H1 (cell line): ENCODE data around the gene AP4B1. TPM values are rescaled to one million over a fixed set of nuclear protein-coding genes. Genes with fewer than 3 reads are reported as not detected.

ENCODE experiments used
- CTCF ChIA-PET: fragments of 300-600 bp; sonication (Branson Sonifier 250); formaldehyde crosslinking; loops from one replicate; lab custom pipeline; 2021; ENCODE audit not compliant: partially characterized antibody; lab: Charles Lee
- POLR2A ChIA-PET: fragments of 300-600 bp; sonication (Branson Sonifier 250); formaldehyde crosslinking; loops from one replicate; lab custom pipeline; 2021; ENCODE audit warnings: inconsistent platforms; ENCODE audit not compliant: partially characterized antibody; lab: Charles Lee
- DNase-seq, 2 experiments: peaks; one replicate each; pipeline versions ENCODE4 v3.0.0 to v3.0.0-alpha.2; 2010 to 2022; ENCODE audit warnings: low spot score in 2 of 2, low read depth in 1 of 2, mixed read lengths in 1 of 2
- FAIRE-seq: peaks from 2 replicates; lab custom pipeline; 2011; peaks lifted over from hg19 to GRCh38; lab: Jason Lieb, UNC
- H2AFZ ChIP-seq: 2 replicates; pipeline ENCODE4 v1.8.1; 2012; ENCODE audit warnings: low read length, inconsistent platforms
- H2AK5ac ChIP-seq: 2 replicates; pipeline ENCODE4 v1.6.1; 2013; ENCODE audit warnings: low read depth, low read length
- H2BK120ac ChIP-seq: replicated peaks from 2 replicates; pipeline ENCODE3; 2013; ENCODE audit warnings: low read depth, low read length, inconsistent platforms
- H2BK12ac ChIP-seq: 2 replicates; pipeline ENCODE4 v1.6.1; 2013; ENCODE audit warnings: low read depth, low read length
- H2BK15ac ChIP-seq: 2 replicates; pipeline ENCODE4 v1.6.1; 2013; ENCODE audit warnings: low read length
- H2BK20ac ChIP-seq: 2 replicates; pipeline ENCODE4 v1.6.1; 2013; ENCODE audit warnings: low read length
- H2BK5ac ChIP-seq: 2 replicates; pipeline ENCODE4 v1.6.1; 2013; ENCODE audit warnings: low read depth, low read length
- H3K14ac ChIP-seq: 2 replicates; pipeline ENCODE4 v1.6.1; 2013; ENCODE audit warnings: inconsistent platforms; ENCODE audit not compliant: insufficient read length
- H3K18ac ChIP-seq: 2 replicates; pipeline ENCODE4 v1.6.1; 2013; ENCODE audit warnings: low read length; ENCODE audit errors: extremely low read depth
- H3K23ac ChIP-seq: 2 replicates; pipeline ENCODE4 v1.6.1; 2013; ENCODE audit warnings: inconsistent platforms; ENCODE audit not compliant: insufficient read length
- H3K23me2 ChIP-seq: 2 replicates; pipeline ENCODE4 v1.6.1; 2013; ENCODE audit warnings: low read depth, low read length
- H3K27ac ChIP-seq: 2 replicates; pipeline ENCODE4 v1.6.1; 2011; ENCODE audit warnings: low read depth, low read length, inconsistent platforms
- H3K27me3 ChIP-seq, 4 experiments: replicated peaks in 1 of 4; 1 replicate in 1 of 4; 2 replicates in 3 of 4; pipeline versions ENCODE4 v1.6.1 to v1.8.1; 2011 to 2013; ENCODE audit warnings: low read length in 3 of 4, mild to moderate bottlenecking in 3 of 4, inconsistent platforms in 2 of 4, mixed read lengths in 2 of 4, moderate library complexity in 1 of 4; ENCODE audit not compliant: control insufficient read depth in 3 of 4, insufficient read depth in 3 of 4; ENCODE audit errors: extremely low read depth in 1 of 4
- H3K36me3 ChIP-seq, 4 experiments: 2 replicates each; pipeline versions ENCODE4 v1.6.1 to v1.8.1; 2011 to 2013; ENCODE audit warnings: mild to moderate bottlenecking in 4 of 4, low read length in 3 of 4, moderate library complexity in 2 of 4, control low read depth in 1 of 4, inconsistent platforms in 1 of 4; ENCODE audit not compliant: insufficient read depth in 4 of 4, control insufficient read depth in 2 of 4
- H3K4ac ChIP-seq: replicated peaks from 2 replicates; pipeline ENCODE3; 2013; ENCODE audit warnings: low read length, low read depth, mixed read lengths, inconsistent platforms; ENCODE audit not compliant: insufficient read length
- H3K4me1 ChIP-seq, 4 experiments: replicated peaks in 1 of 4; 1 replicate in 1 of 4; 2 replicates in 3 of 4; pipeline versions ENCODE4 v1.6.1 to v1.8.1; 2011 to 2013; ENCODE audit warnings: low read length in 3 of 4, inconsistent platforms in 2 of 4, mixed read lengths in 1 of 4; ENCODE audit not compliant: insufficient read depth in 4 of 4, control insufficient read depth in 3 of 4
- H3K4me2 ChIP-seq, 2 experiments: 2 replicates each; pipeline versions ENCODE4 v1.6.1 to v1.8.1; 2011 to 2013; ENCODE audit warnings: low read depth in 2 of 2, low read length in 2 of 2, control low read depth in 1 of 2, inconsistent platforms in 1 of 2, mild to moderate bottlenecking in 1 of 2; ENCODE audit not compliant: insufficient read depth in 1 of 2
- H3K4me3 ChIP-seq, 4 experiments: fragments of 200-600, 300-600 bp in 1 of 4; sonication (generic), shearing (Covaris generic), sonication (Bioruptor Twin) in 1 of 4; 2 replicates each; pipeline versions ENCODE4 v1.5.1 to v1.8.1; 2011 to 2016; ENCODE audit warnings: low read length in 4 of 4, low read depth in 3 of 4, control low read depth in 2 of 4, inconsistent platforms in 2 of 4, mild to moderate bottlenecking in 2 of 4, mixed read lengths in 1 of 4, moderate library complexity in 1 of 4; ENCODE audit not compliant: insufficient read depth in 2 of 4; ENCODE audit errors: extremely low read depth in 1 of 4
- H3K56ac ChIP-seq: replicated peaks from 2 replicates; pipeline ENCODE3; 2013; ENCODE audit warnings: low read depth, mild to moderate bottlenecking, mixed read lengths, low read length, inconsistent platforms; ENCODE audit not compliant: insufficient read length
- H3K79me1 ChIP-seq: 2 replicates; pipeline ENCODE4 v1.6.1; 2013; ENCODE audit warnings: low read depth, low read length, control low read depth
- H3K79me2 ChIP-seq, 2 experiments: 2 replicates each; pipeline versions ENCODE4 v1.6.1 to v1.8.1; 2012 to 2013; ENCODE audit warnings: low read length in 2 of 2, mild to moderate bottlenecking in 2 of 2, inconsistent platforms in 1 of 2; ENCODE audit not compliant: insufficient read depth in 2 of 2, control insufficient read depth in 1 of 2
- H3K9ac ChIP-seq, 4 experiments: replicated peaks in 1 of 4; 1 replicate in 1 of 4; 2 replicates in 3 of 4; pipeline versions ENCODE4 v1.6.1 to v1.8.1; 2011 to 2013; ENCODE audit warnings: low read depth in 3 of 4, low read length in 3 of 4, control low read depth in 2 of 4, mild to moderate bottlenecking in 2 of 4, moderate library complexity in 2 of 4, inconsistent platforms in 1 of 4; ENCODE audit errors: extremely low read depth in 1 of 4
- H3K9me3 ChIP-seq, 2 experiments: 2 replicates each; pipeline versions ENCODE4 v1.6.1 to v1.8.1; 2012 to 2013; ENCODE audit warnings: mild to moderate bottlenecking in 2 of 2, moderate library complexity in 2 of 2, control low read depth in 1 of 2, inconsistent platforms in 1 of 2, low read depth in 1 of 2, low read length in 1 of 2, mixed read lengths in 1 of 2; ENCODE audit not compliant: insufficient read depth in 2 of 2
- H4K20me1 ChIP-seq, 2 experiments: replicated peaks in 1 of 2; 2 replicates each; pipeline versions ENCODE3 to v1.8.1; 2011 to 2013; ENCODE audit warnings: inconsistent platforms in 2 of 2, low read length in 2 of 2, mild to moderate bottlenecking in 1 of 2; ENCODE audit not compliant: insufficient read depth in 2 of 2, control insufficient read depth in 1 of 2
- H4K5ac ChIP-seq: 2 replicates; pipeline ENCODE4 v1.6.1; 2013; ENCODE audit warnings: low read length, low read depth, mixed read lengths, inconsistent platforms; ENCODE audit not compliant: insufficient read length
- H4K8ac ChIP-seq: 2 replicates; pipeline ENCODE4 v1.8.0; 2013; ENCODE audit warnings: mild to moderate bottlenecking, moderate library complexity, low read length, inconsistent platforms; ENCODE audit not compliant: insufficient read depth; ENCODE audit errors: extremely low read depth
- H4K91ac ChIP-seq: replicated peaks from 2 replicates; pipeline ENCODE3; 2013; ENCODE audit warnings: low read length, mixed read lengths, inconsistent platforms; ENCODE audit not compliant: insufficient read length
- CBX5 ChIP-seq: fragments of 300-800, 300-1000 bp; sonication (generic); IDR thresholded peaks from 2 replicates; pipeline ENCODE4 v1.7.1; 2016; ENCODE audit warnings: antibody characterized with exemption, low read length, low read depth
- EGR1 ChIP-seq: IDR thresholded peaks from 2 replicates; pipeline ENCODE4 v1.6.1; 2011; ENCODE audit warnings: low read depth, low read length, borderline replicate concordance
- JUND ChIP-seq: IDR thresholded peaks from 2 replicates; pipeline ENCODE4 v1.6.1; 2011; ENCODE audit warnings: mild to moderate bottlenecking, improper control_type of control experiment, low read length
- KDM1A ChIP-seq: fragments of 200-600, 300-600 bp; sonication (generic); IDR thresholded peaks from 2 replicates; pipeline ENCODE4 v1.7.1; 2016; ENCODE audit warnings: mild to moderate bottlenecking, low read length, borderline replicate concordance
- MAFK ChIP-seq: IDR thresholded peaks from 2 replicates; pipeline ENCODE4 v1.6.1; 2012; ENCODE audit warnings: low read depth, mild to moderate bottlenecking, improper control_type of control experiment, low read length
- NANOG ChIP-seq: IDR thresholded peaks from 2 replicates; pipeline ENCODE4 v1.6.1; 2011; ENCODE audit warnings: low read length, low read depth, mild to moderate bottlenecking, inconsistent platforms; ENCODE audit not compliant: insufficient read depth, poor library complexity, severe bottlenecking
- SP2 ChIP-seq: IDR thresholded peaks from 2 replicates; pipeline ENCODE4 v1.6.1; 2012; ENCODE audit warnings: mild to moderate bottlenecking, low read length, inconsistent platforms
- SRF ChIP-seq: IDR thresholded peaks from 2 replicates; pipeline ENCODE4 v1.6.1; 2011; ENCODE audit warnings: mild to moderate bottlenecking, low read depth, low read length, moderate library complexity
- WGBS, 2 experiments: shearing (Covaris generic) in 1 of 2; methylation state at CpG; one replicate each; pipeline versions ENCODE4 v1.1.6 to v1.1.7; 2013 to 2015; ENCODE audit warnings: low lambda C conversion rate in 2 of 2, mixed read lengths in 2 of 2, inconsistent platforms in 1 of 2, low coverage in 1 of 2, missing lambda C conversion rate in 1 of 2; ENCODE audit not compliant: insufficient replicate concordance in 2 of 2, insufficient coverage in 1 of 2, insufficient read length in 1 of 2; ENCODE audit errors: extremely low coverage in 1 of 2, missing lambda C conversion rate in 1 of 2; 5-methylcytosine and 5-hydroxymethylcytosine counted together
- polyA plus RNA-seq, 7 experiments: library from polyadenylated mRNA; depleted of rRNA in 3 of 7; stranded (reverse) in 5 of 7; unstranded in 2 of 7; fragments of >200 nt in 5 of 7; fragments of 200-250 nt in 2 of 7; gene quantifications; 1 replicate in 5 of 7; 2 replicates in 1 of 7; 4 replicates in 1 of 7; pipeline versions ENCODE4 v1.2.1 to v1.2.3, GENCODE V29; 2011 to 2013; ENCODE audit warnings: missing spikeins in 2 of 7, mixed read lengths in 2 of 7
- total RNA-seq: library from RNA; stranded (reverse); fragmentation: NEBNext Ultra II Directional; extraction: Animal tissue kit (Norgen Biotek cat#: 25700); gene quantifications from 2 replicates; pipeline ENCODE4 v1.2.1, GENCODE V29; 2021
- TF ChIP-seq, protein P1 (sequence below): IDR thresholded peaks from 2 replicates; pipeline ENCODE4 v1.6.1; 2012; ENCODE audit warnings: inconsistent platforms
- TF ChIP-seq, protein P2 (sequence below): IDR thresholded peaks from 2 replicates; pipeline ENCODE4 v1.6.1; 2011; ENCODE audit warnings: low read depth, mild to moderate bottlenecking, low read length; ENCODE audit not compliant: insufficient read depth

AP4B1 gene
- total and polyA plus RNA-seq, 2 of the 8 experiments (the other 6 are each of a cell fraction or from before 2014, with no cell fraction given) = 8.9 to 9.0 TPM

DNA sequence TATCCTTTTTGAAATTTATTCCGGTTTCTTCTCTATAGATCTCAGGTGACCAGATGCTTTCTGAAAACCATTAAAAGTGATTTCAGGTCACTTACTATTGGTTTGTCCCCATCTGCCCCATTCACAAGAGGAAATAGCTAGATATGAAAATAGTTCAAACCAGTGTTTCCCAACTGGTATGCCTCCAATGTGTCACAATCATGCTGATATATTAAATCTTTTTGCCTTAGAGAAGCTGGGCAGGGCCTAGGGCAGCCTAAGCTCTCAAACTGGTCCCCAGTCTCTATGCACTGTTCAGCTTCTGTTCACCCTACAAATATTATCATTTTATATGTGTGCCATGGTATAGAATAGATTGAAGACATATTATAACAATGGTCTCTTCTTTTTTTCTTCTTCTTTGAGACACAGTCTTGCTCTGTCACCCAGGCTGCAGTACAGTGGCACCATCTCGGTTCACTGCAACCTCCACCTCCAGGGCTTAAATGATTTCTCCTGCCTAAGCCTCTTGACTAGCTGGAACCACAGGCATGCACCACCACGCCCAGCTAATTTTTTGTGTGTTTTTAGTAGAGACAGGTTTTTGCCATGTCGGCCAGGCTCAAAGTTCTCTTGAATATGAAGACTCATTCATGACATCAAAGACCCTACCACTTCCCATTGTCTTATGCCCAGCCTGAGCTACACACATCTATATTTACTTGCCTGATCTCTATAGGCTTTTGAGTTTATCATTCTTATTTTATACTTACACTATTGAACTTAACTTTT is 48.8 kb downstream of the AP4B1 start:
- H3K27ac ChIP-seq = no peak overlapping the region
- no peaks in the 10 kb centered on the region for H3K4me1 ChIP-seq
- no peak overlapping the region for H4K91ac ChIP-seq
- H2BK120ac ChIP-seq = no peak overlapping the region
- WGBS, 2 experiments = 88% methylated on average over 4 of the region's 4 CpGs; no CpG with 5 or more reads in 1 of the 2 experiments
- no peaks in the 10 kb centered on the region for H3K23me2 ChIP-seq
- no peak for DNase-seq
- no peak overlapping the region for H3K4ac ChIP-seq
- no peak overlapping the region for H2BK15ac ChIP-seq
- no peaks in the 10 kb centered on the region for H3K9me3 ChIP-seq
- H4K8ac ChIP-seq = no peak overlapping the region
- no peak overlapping the region for H3K4me2 ChIP-seq
- H2BK12ac ChIP-seq = no peak overlapping the region
- no peak overlapping the region for H2AK5ac ChIP-seq
- ChIA-PET CTCF (interaction anchor here (0.5 to 2.2 kb wide), 6 partner anchors 14 to 428 kb away, joined by 3 to 14 read pairs (median 4); partner anchors contain the start of gene OLFML3), POLR2A (no interaction called here)
- no peaks in the 10 kb centered on the region for H3K79me2 ChIP-seq
- no peak overlapping the region for H3K9ac ChIP-seq
- no peak overlapping the region for H3K56ac ChIP-seq
- H2BK20ac ChIP-seq = no peak overlapping the region
- H3K27me3 ChIP-seq = no peaks in the 10 kb centered on the region
- no peaks in the 10 kb centered on the region for H3K79me1 ChIP-seq
- H2BK5ac ChIP-seq = no peak overlapping the region
- H4K5ac ChIP-seq = no peak overlapping the region
- H3K23ac ChIP-seq = no peak overlapping the region
- H3K36me3 ChIP-seq = no peaks in the 10 kb centered on the region
- no peaks in the 10 kb centered on the region for H4K20me1 ChIP-seq
- H3K14ac ChIP-seq = no peak overlapping the region
- H3K4me3 ChIP-seq = no peak overlapping the region
- no peak for FAIRE-seq
- no peak overlapping the region for H3K18ac ChIP-seq
- H2AFZ ChIP-seq = no peak overlapping the region
- TF ChIP-seq SP2 (no peak), JUND (no peak), SRF (no peak), CBX5 (no peak), KDM1A (no peak), NANOG (no peak), EGR1 (no peak), MAFK (no peak)
- TF ChIP-seq, protein P1, sequence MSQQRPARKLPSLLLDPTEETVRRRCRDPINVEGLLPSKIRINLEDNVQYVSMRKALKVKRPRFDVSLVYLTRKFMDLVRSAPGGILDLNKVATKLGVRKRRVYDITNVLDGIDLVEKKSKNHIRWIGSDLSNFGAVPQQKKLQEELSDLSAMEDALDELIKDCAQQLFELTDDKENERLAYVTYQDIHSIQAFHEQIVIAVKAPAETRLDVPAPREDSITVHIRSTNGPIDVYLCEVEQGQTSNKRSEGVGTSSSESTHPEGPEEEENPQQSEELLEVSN = no peak
- TF ChIP-seq, protein P2, sequence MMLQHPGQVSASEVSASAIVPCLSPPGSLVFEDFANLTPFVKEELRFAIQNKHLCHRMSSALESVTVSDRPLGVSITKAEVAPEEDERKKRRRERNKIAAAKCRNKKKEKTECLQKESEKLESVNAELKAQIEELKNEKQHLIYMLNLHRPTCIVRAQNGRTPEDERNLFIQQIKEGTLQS = no peak
